Fibroblast of the aortic adventitia (primary cell): ENCODE data around the gene ALK. TPM values are rescaled to one million over a fixed set of nuclear protein-coding genes. Genes with fewer than 3 reads are reported as not detected.
A peak's percentile ranks its signal among the peaks of the same experiment; 100 is the strongest.

Source experiments
- DNase-seq: peaks from one replicate; pipeline ENCODE4 v3.0.0-alpha.2; 2010; ENCODE audit warnings: low read depth
- H3K4me3 ChIP-seq: 2 replicates; pipeline ENCODE4 v1.5.1; 2011; ENCODE audit warnings: low read depth, mild to moderate bottlenecking, control low read depth, low read length, moderate library complexity
- CTCF ChIP-seq: IDR thresholded peaks from 2 replicates; pipeline ENCODE4 v1.5.1; 2011; ENCODE audit warnings: mild to moderate bottlenecking, low read length, control low read depth, inconsistent platforms; ENCODE audit not compliant: insufficient read depth
- total RNA-seq: library from RNA; depleted of rRNA; stranded (reverse); fragments of >200 nt; gene quantifications from 2 replicates; pipeline ENCODE4 v1.2.3, GENCODE V29; 2012; ENCODE audit warnings: low replicate concordance

ALK gene
- total RNA-seq, 1 donor = 0.27 TPM

GRCh38 chr2:29598978-29599377 is 322.4 kb downstream of the ALK start:
- H3K4me3 ChIP-seq = no peak overlapping the region
- no peak for TF ChIP-seq CTCF
- no peak for DNase-seq

- TF ChIP-seq CTCF = no peak
- no peak overlapping the region for H3K4me3 ChIP-seq
- no peak for DNase-seq
These were observed 324.4 kb downstream of the ALK start for GRCh38 chr2:29597035-29597434.

- no peak for DNase-seq
- no peak for TF ChIP-seq CTCF
- H3K4me3 ChIP-seq = no peak overlapping the region
These were observed 324.8 kb downstream of the ALK start for GRCh38 chr2:29596584-29596983.

- no peak overlapping the region for H3K4me3 ChIP-seq
- TF ChIP-seq CTCF = no peak
These were observed 329.8 kb downstream of the ALK start for GRCh38 chr2:29591600-29591999.

GRCh38 chr2:29590211-29590610 is 331.2 kb downstream of the ALK start:
- H3K4me3 ChIP-seq = no peak overlapping the region
- TF ChIP-seq CTCF = no peak
- DNase-seq = no peak

More at GRCh38 chr2:29591600-29591999, 329.8 kb downstream of the ALK start:
- no peak for DNase-seq

- no peak for TF ChIP-seq CTCF
- DNase-seq = no peak
- no peak overlapping the region for H3K4me3 ChIP-seq
These were observed 331.8 kb downstream of the ALK start for GRCh38 chr2:29589440-29590103.

GRCh38 chr2:29587402-29588190 is 333.8 kb downstream of the ALK start:
- DNase-seq = peak; percentile 32
- H3K4me3 ChIP-seq = no peak overlapping the region
- TF ChIP-seq CTCF = no peak
